GM18502 (cell line): ENCODE measurements around the gene TUBGCP6.

Experiments used
- ATAC-seq: cut with Tn5 transposase; IDR thresholded peaks from one replicate; pipeline ENCODE4 v1.9.1; 2021; ENCODE audit warnings: mild to moderate bottlenecking; ENCODE audit not compliant: unreplicated experiment, poor library complexity

The TUBGCP6 gene

GRCh38 chr22:50186761-50187523, 57.9 kb downstream of the TUBGCP6 start:
- ATAC-seq: no peak

DNA sequence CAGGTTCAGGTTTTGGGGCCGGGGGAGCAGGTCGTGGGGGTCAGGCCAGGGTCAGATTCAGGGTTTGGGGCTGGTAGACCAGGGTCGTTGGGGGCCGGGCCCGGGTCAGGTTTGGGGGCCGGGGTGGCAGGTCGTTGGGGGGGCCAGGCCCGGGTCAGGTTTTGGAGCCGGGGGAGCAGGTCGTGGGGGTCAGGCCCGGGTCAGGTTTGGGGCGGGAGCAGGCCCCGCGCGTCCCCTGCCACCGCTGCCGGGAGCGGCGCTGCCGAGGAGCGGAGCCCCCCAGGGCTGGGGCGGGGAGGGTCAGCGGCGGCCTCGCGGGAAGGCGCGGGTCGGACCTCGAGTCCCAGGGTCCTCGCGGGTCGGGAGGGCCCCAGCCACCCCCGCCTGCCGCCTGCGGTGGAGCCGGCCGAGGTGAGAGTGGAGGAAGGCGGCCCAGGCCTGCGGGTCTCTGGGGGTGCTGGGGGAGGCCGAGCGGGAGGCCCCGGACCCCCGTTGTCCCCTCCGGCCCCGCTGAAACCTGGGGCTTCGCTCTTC, 58.6 kb downstream of the TUBGCP6 start:
- no peak for ATAC-seq

DNA sequence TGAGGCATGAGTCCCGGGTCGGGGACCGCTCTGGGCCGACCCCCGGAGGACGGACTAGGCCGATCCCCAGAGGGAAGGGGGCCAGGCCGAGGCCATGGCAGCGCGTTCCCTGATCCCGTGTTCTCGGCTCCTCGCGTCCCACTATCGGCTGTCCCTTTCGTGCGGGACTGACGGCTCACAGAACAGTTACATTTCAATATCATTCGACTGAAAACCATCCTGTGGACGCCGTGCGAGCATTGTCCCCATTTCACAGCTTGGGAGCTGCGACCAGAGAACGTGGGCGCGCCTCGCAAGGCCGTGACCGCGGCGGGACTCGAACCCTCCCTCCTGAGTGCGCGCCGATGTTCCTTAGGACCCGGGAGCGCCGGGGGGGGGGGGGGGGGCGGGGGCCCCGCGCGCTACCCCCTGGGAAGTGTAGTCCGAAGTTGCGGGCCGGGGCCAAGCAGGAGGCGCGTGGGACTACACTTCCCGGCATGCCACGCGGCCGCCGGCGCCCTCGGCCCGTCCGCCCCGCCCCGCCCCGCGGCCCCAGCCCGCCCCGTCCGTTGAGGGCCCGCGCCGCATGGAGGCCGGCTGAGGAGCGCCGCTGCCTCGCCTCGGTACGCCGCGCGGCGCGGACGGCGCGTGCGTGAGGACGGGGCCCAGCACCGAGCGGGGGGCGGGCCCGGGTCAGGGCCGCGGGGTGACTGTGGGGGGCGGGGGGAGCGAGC, 59.3 kb downstream of the TUBGCP6 start, which contains the start of gene TRABD:
TSS of gene TRABD (plus strand) at position 539 of the 713 bp plus-strand sequence. CDS start 7,148 bp downstream, outside the sequence.
- ATAC-seq: no peak

GRCh38 chr22:50184902-50185374, 59.9 kb downstream of the TUBGCP6 start:
- no peak for ATAC-seq

DNA sequence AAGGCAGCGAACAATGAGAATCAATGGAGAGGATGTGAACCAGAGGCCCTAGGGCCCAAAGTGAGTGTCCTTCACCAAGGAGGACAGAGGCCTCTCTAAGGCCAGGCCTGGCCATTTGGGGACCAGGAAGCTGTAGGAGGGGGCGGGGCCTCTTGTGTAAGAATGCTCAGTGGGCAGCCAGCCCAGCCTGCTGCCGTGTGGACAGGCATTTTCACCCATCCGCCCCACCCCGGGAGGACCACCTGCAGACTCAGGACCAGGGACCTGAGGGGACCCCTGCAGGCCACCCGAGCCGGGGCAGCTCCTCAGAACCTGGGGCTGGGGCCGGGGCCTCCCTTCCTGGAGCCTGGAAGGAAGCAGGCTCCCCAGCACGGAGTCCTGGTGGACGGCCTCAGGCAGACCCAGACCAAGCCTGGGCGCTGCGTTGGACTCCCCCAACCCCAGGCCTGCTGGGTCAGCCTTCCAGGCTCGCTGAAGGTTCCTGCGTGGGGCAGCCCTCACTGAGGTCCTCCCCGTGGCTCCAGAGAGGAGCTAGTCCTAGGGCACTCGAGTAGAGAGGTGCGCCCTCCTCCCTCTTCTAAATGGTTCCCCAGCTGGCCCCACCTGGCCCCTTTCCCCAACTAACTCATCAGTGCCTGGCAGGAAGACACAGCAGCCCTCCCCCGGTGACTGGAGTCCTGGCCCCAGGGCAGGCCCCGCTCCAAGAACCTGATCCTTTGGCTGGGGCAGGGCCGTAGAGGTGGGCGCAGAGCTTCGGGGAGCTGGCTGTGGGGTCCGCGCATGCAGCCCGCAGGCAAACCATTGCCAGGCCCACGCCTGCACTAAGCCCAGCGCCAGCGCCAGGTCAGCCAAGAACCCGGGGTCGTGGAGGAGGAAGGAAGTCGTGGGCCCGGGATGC, 60.6 kb downstream of the TUBGCP6 start:
- no peak for ATAC-seq

- no peak for ATAC-seq
Measured at GRCh38 chr22:50183141-50183971, 61.5 kb downstream of the TUBGCP6 start.

DNA sequence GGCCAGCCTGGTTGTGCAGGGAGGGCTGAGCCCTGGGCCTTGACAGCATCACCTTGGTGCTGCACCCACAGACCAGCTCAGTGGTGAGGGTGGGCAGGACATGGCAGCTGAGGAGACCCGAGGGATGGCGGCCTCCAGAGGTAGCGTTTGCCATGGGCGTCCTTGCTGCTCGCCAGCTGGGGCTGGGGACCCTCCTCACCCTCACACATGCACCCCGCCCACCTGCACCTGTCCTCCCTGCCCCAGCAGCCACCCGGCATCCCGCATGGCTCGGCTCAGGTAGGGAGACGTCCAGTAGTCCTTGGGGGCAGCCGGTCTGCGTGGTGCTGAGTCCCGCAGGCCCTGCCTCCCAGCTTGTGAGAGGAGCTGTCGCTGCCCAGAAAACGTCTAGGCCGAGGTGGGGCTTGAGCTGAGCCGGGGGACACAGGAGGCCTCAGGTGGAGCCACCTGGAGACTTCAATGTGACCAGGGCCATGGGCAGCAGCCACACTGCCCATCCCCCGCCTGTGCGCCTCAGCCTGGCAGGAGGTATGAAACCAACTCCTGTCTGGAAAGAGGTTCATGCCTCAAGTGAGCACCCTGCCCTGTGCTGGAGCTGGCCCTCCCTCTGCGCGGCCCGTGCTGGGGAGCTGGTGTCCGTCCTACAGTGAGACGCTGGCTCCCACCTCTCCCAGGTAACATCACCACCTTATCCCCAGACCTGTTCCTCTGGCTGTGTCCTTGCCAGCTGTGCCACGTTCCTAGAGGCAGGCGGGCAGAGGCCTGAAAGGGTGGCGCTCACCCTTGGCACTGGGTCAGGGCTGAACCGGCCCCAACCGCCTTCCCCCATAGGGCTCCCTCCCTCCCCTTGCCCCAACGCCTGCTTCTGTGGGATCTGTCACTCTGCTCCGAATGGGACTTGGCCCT, 62.4 kb downstream of the TUBGCP6 start:
- no peak for ATAC-seq

- no peak for ATAC-seq
Measured at GRCh38 chr22:50180727-50181521, 63.9 kb downstream of the TUBGCP6 start.

DNA sequence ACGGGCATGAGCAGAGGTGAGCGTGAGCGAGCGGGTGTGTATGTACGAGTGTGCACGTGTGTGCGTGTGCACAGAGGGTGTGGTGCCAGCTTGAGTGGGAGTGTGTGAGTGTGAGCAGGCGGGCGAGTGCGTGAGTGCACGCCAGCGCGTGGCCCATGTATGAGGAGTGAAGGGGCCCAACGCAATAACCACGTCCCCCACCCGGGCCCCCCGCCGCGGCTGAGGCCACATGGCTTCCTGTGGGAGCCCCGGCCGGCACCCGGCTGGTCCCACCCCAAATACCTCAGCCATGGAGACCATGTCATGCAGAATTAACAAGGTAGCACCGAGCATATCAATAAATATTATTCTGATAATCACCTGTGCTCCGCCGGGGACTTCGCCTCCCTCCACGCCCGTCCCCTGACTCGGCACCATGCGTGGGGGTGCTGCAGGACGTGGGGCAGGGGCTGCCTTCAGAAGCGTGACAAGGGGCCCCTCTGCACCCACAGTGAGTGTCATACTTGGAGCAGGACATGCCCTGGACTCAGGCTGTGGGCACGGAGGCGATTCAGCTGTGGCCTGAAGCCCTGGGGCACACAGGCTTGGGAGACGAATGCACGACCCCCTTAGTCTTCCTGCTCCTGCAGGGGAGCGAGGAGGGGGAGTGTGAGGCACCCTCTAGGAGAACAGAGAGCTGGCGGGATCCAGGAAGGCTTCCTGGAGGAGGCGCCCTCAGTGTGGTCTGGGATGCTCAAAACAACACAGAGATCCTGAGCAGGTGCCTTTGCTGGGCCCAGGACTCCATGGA, 64.7 kb downstream of the TUBGCP6 start:
- ATAC-seq: no peak

DNA sequence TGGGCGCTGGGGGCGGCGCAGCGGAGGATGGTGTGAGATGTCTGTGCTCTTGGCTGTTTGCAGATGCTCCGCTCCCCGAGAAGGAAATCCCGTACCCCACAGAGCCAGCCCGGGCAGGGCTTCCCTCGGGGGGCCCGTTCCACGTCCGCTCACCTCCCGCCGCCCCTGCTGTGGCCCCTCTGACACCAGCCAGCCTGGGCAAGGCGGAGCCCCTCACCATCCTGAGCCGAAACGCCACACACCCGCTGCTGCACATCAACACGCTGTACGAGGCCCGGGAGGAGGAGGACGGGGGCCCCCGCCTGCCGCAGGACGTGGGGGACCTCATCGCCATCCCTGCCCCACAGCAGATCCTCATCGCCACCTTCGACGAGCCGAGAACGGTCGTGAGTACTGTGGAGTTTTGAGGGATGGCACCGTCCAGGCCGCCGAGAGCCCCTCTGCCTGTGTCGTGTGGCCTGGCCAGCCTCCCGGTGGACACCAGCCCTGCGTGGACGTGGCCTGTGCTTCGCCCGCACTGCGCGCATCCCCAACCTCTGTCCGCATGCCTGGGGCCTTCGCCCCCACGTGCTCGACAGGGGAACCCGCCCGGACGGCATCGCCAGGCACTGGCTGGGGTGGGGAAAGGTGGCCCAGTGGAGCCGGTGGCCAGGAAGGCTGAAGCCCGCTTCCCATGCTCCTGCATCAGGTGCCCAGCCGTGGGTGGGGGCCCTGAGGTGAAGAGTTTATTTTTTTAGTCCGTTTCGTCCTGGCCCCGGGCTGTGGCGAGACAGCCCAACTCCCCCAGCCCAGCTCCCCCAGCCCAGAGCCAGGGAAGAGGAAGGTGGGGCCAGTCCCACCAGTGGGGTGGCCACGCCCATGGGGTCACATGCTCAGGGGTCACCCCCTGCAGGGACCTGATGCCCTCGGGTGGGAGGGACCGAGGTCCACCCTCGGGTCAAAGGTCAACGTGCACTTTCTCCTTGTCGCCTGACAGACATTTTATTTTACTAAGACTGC, 65.7 kb downstream of the TUBGCP6 start:
- ATAC-seq: no peak

- ATAC-seq: no peak
Measured at GRCh38 chr22:50178471-50178864, 66.4 kb downstream of the TUBGCP6 start.

- ATAC-seq: no peak
Measured at GRCh38 chr22:50177537-50178470, 67.0 kb downstream of the TUBGCP6 start.

DNA sequence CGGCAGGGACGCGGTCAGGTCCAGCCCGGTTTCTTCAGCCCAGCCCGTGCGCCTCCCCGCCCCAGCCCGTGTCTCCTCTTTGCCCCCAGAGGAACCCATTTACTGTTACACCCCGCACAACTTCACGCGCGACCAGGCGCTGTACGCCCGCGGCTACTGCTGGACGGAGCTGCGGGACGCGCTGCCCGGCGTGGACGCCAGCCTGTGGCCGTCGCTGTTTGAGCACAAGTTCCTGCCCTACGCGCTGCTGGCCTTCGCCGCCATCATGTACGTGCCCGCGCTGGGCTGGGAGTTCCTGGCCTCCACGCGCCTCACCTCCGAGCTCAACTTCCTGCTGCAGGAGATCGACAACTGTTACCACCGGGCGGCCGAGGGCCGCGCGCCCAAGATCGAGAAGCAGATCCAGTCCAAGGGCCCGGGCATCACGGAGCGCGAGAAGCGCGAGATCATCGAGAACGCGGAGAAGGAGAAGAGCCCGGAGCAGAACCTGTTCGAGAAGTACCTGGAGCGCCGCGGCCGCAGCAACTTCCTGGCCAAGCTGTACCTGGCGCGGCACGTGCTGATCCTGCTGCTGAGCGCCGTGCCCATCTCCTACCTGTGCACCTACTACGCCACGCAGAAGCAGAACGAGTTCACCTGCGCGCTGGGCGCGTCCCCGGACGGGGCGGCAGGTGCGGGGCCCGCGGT, 67.8 kb downstream of the TUBGCP6 start:
- ATAC-seq: no peak
